GF-D8 (cell line): ENCODE data around the gene PAWR.

ENCODE experiments used
- DNase-seq: peaks from one replicate; lab custom pipeline; 2025; lab: John Stamatoyannopoulos, UW

The PAWR gene

GRCh38 chr12:79690638-79691510, at the start of gene PAWR:
PAWR (minus strand) TSS chr12:79690964; CDS start chr12:79690244, 720 bp downstream.
- peak; percentile 53 for DNase-seq

- DNase-seq: no peak
Observed at GRCh38 chr12:79737875-79738718, 47.3 kb upstream of the PAWR start.

GRCh38 chr12:79732638-79733037, 41.9 kb upstream of the PAWR start:
- no peak for DNase-seq

GRCh38 chr12:79725987-79726386, 35.2 kb upstream of the PAWR start:
- DNase-seq: no peak

- no peak for DNase-seq
Observed at GRCh38 chr12:79717006-79717405, 26.2 kb upstream of the PAWR start.

- DNase-seq: no peak
Observed at GRCh38 chr12:79715308-79715707, 24.5 kb upstream of the PAWR start.

- DNase-seq: no peak
Observed at GRCh38 chr12:79710707-79711483, 20.1 kb upstream of the PAWR start.

- DNase-seq: no peak
Observed at GRCh38 chr12:79707830-79708229, 17.1 kb upstream of the PAWR start.

GRCh38 chr12:79706676-79707075, 15.9 kb upstream of the PAWR start:
- no peak for DNase-seq

GRCh38 chr12:79706156-79706555, 15.4 kb upstream of the PAWR start:
- no peak for DNase-seq

GRCh38 chr12:79698966-79699365, 8.2 kb upstream of the PAWR start:
- DNase-seq: no peak

- no peak for DNase-seq
Observed at GRCh38 chr12:79696416-79696815, 5.7 kb upstream of the PAWR start.

GRCh38 chr12:79692860-79693577, 2.3 kb upstream of the PAWR start:
- DNase-seq: no peak

GRCh38 chr12:79691511-79692248, 916 bp upstream of the PAWR start:
- DNase-seq: no peak

GRCh38 chr12:79690142-79690637, 574 bp downstream of the PAWR start:
- DNase-seq: peak; percentile 50

GRCh38 chr12:79689477-79690141, 1.2 kb downstream of the PAWR start:
- DNase-seq: peak; percentile 45

GRCh38 chr12:79689061-79689476, 1.7 kb downstream of the PAWR start:
- DNase-seq: no peak

- DNase-seq: no peak
Observed at GRCh38 chr12:79688376-79689060, 2.2 kb downstream of the PAWR start.

- no peak for DNase-seq
Observed at GRCh38 chr12:79687711-79688260, 3.0 kb downstream of the PAWR start.
